Heart left ventricle (tissue), 13 donors: ENCODE data around the gene CD300LB.

Experiments
- POLR2A ChIP-seq, 2 donors: fragments of 450-650 bp; IDR thresholded peaks; one replicate each; pipeline ENCODE4 v1.6.1; 2017; ENCODE audit warnings: antibody characterized with exemption in 2 of 2, mild to moderate bottlenecking in 2 of 2, moderate library complexity in 2 of 2
- TF ChIP-seq, protein P1 (sequence below), 12 donors: fragments of 200-600 bp; sonication (generic) in 4 of 12; IDR thresholded peaks; one replicate each; pipeline versions ENCODE4 v1.5.0 to v1.8.0; 2018 to 2022; ENCODE audit warnings: antibody characterized with exemption in 12 of 12, mild to moderate bottlenecking in 5 of 12
- donor health status: ischemic (EF 13 %, LVEDD 7.1; RV severe dilation, severe dysfunction).
- donor health status: DM: no; HTN: yes; CAD: no.
- donor health status: DM: no; HTN: no; CAD: no.
- donor health status: ischemic (EF 25% LVEDD 6.9; RV normal size, moderate dysfunction).
- donor health status: ischemic (EF 25% LVEDD 5.7; RV mildly dilated, moderate dysfunction).
- donor health status: ischemic (EF 35%, LVEDD 5.7; RV mildly dilated, moderate dysfunction).
- donor health status: nonischemic (EF 11% LVEDD 7.7; RV severe dilation, severe dysfunction).
- donor health status: DM: yes; HTN: yes; CAD: no.
- donor health status: PGD.
- donor health status: ischemic (EF 29% LVEDD 5.4; RV normal size, mild dysfunction).
- donor health status: nonischemic (EF 23%, LVEDD 6.1; RV moderate dilation, normal function).

DNA sequence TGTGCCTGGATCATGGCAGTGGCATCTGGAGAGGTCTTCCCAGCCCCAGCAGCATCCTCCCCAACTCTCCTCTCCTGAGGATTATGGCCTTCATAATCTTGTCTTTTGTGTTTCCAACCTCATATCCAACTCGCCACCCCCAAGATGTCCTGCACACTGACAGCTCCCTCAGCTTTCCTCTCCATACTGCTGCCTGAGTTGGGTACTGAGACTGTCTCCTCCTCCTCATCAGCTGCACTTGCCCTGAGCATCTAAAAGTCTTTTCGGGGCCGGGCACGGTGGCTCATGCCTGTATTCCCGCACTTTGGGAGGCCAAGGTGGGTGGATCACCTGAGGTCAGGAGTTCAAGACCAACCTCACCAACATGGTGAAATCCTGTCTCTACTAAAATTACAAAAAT, 2.0 kb downstream of the CD300LB start:
- TF ChIP-seq, protein P1, sequence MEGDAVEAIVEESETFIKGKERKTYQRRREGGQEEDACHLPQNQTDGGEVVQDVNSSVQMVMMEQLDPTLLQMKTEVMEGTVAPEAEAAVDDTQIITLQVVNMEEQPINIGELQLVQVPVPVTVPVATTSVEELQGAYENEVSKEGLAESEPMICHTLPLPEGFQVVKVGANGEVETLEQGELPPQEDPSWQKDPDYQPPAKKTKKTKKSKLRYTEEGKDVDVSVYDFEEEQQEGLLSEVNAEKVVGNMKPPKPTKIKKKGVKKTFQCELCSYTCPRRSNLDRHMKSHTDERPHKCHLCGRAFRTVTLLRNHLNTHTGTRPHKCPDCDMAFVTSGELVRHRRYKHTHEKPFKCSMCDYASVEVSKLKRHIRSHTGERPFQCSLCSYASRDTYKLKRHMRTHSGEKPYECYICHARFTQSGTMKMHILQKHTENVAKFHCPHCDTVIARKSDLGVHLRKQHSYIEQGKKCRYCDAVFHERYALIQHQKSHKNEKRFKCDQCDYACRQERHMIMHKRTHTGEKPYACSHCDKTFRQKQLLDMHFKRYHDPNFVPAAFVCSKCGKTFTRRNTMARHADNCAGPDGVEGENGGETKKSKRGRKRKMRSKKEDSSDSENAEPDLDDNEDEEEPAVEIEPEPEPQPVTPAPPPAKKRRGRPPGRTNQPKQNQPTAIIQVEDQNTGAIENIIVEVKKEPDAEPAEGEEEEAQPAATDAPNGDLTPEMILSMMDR (IDR thresholded peaks at IDR 0.05), result no peak
- TF ChIP-seq POLR2A (IDR thresholded peaks at IDR 0.05), result no peak
